NOMO-1 treated with dmso at 0.1 percent for 144 hours (cell line): ENCODE data around the gene SMIM14.
"Not testable (repeated sequence)": the region's sequence is repeated elsewhere in the genome, so short reads cannot be mapped to it uniquely, and the experiment has no call there.

Experiments used
- DNase-seq: peaks from one replicate; lab custom pipeline; 2025; ENCODE audit not compliant: unreplicated experiment; lab: John Stamatoyannopoulos, UW

The SMIM14 gene

GRCh38 chr4:39597695-39598381 lies 40.8 kb downstream of the SMIM14 start:
- no peak for DNase-seq

- DNase-seq = no peak
These were observed 41.7 kb downstream of the SMIM14 start for GRCh38 chr4:39596971-39597370.

DNA sequence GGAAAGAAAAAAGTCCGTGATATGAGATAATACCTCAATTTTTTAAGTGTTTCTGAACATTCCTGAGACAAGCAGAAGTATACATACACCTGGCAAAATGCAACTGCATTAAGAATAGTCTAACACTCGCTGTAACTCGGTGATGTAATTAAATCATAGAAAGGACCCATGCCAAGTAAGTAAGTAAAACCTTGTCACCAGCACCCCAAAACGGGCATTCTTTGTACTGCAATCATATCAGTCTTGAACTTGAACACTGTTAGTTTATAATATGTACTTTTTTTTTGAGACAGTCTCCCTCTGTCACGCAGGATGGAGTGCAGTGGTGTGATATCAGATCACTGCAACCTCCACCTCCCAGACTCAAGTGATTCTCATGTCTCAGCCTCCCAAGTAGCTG lies 47.4 kb downstream of the SMIM14 start:
- no peak for DNase-seq

DNA sequence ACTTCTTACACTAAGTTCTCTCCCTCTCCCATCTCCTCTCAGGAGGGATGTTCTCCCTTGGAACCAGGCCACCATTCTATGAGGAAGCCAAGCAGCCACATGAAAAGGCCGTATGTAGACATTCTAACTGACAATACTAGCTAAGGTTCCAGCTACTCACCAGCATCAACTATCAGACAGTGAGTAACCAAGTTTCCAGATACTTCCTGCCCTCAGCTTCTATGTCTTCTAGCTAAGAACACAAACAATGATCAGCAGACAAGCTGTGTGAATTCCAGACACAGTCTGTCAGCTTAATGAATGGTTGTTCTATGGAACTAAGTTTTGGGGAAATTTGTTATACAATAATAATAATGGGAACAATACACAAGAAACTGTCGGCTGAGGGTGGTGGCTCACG lies 50.8 kb downstream of the SMIM14 start:
- no peak for DNase-seq

DNA sequence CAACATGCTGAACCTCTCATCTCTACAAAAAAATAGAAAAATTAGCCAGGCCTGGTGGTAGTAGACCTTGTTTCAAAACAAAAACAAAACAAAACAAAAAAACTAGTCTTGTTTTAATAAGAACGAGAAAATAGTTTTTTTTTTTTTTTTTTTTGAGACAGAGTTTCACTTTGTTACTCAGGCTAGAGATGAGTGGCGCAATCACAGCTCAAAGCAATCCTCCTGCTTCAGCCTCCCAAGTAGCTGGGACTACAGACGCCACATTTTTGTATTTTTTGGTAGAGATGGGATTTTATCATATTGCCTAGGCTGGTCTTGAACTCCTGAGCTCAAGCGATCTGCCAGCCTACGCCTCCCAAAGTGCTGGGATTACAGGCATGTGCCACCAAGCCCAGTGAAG lies 63.7 kb downstream of the SMIM14 start:
- DNase-seq = no peak

- no peak for DNase-seq
These were observed 67.2 kb downstream of the SMIM14 start for GRCh38 chr4:39571504-39571903.

DNA sequence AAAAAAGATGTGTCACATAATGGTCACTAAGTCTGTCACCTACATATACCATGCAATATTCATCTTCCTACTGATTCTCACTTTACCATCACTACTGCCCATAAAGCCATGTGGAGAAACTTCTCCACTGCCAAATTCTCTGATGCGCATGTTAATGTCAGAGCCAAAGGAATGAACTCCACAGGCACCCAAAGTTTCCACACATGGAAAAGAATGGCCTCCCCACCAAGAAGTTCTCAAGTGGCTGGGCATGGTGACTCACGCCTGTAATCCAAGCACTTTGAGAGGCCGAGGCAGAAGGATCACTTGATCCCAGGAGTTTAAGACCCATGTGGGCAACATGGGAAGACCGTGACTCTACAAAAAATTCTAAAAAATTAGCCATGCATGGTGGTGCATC lies 67.6 kb downstream of the SMIM14 start:
- DNase-seq = no peak

DNA sequence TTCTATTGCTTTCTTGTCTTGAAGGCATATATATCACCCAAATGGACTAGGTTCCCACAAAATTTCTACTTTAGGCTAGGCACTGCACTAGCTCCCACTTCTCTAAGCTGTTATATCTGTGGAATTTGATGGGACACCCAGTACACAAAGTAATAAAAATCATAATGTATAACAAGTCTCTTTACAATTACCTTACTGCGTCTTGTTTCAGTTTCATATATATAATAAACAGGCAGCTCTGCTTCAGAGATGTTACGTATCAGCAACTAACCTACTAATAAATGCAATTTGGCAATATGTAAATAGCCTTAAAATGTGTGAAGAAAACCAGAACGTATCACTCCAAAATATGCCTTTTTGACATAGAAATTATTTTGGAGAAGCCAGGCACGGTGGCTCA lies 69.5 kb downstream of the SMIM14 start:
- DNase-seq = no peak

- no peak for DNase-seq
These were observed 69.9 kb downstream of the SMIM14 start for GRCh38 chr4:39568805-39569204.

DNA sequence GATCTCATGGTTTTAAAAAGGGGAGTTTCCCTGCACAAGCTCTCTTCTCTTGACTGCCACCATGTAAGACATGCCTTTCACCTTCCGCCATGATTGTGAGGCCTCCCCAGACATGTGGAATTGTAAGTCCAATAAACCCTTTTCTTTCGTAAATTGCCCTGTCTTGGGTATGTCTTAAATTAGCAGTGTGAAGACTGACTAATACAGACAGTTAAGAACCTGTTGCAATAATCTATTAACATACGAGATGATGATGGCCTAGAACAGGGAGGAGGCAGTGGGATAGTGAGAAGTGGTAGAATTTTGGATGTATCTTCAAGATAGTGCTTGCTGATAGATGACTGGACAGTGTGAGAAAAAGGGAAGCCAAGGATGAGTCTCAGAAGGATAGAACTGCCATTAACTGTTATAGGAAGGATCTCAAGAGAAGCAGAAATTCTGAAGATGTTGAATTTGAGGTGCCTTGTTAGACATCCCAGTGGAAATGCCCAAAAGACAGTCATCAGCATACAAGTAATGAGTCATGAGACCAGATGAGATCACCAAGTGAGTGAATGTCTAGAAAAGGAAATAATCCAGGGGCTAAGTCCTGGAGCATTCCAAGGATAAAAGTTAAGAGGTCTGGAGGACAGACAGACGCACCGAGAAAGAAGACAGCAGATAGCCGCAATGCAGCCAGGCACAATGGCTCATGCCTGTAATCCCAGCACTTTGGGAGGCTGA lies 72.6 kb downstream of the SMIM14 start:
- no peak for DNase-seq

DNA sequence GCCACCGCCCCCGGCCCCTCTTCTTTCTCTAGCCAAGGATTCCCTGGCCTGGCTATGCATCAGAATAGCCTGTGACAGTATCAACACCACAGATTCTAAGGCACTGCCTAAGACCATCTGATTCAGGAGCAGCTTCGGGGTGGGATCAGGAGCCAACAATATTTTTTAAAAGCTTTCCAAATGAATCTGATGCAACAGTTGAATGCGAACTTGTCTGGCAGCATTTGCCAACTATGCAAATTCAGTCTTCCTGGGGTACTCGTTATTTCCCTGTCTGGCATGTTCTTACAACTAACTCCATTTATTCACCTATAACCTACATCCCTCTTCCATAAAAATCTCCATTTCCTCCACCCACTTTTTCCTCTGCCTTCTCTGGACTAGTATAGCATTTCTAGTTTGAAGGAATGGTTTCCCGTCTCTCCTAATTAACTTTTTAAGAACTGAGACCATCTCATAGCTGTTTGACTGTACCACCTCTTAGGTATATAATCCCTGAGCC lies 75.3 kb downstream of the SMIM14 start:
- DNase-seq = no peak

DNA sequence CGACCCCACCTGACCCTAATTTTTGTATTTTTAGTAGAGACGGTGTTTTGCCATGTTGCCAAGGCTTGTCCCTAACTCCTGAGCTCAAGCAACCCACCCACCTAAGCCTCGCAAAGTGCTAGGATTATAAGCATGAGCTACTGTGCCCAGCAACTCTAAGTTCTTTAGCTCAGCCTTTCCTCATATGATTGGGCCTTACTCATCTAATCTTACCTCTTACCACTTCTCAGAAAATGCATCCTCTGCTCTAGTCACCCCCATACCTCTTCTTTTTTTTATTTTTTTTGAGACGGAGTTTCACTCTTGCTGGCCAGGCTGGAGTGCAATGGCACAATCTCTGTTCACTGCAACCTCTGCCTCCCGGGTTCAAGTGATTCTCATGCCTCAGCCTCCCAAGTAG lies 75.9 kb downstream of the SMIM14 start:
- no peak for DNase-seq

GRCh38 chr4:39559626-39560025 lies 79.0 kb downstream of the SMIM14 start:
- no peak for DNase-seq

- no peak for DNase-seq
These were observed 83.2 kb downstream of the SMIM14 start for GRCh38 chr4:39555472-39555871.

DNA sequence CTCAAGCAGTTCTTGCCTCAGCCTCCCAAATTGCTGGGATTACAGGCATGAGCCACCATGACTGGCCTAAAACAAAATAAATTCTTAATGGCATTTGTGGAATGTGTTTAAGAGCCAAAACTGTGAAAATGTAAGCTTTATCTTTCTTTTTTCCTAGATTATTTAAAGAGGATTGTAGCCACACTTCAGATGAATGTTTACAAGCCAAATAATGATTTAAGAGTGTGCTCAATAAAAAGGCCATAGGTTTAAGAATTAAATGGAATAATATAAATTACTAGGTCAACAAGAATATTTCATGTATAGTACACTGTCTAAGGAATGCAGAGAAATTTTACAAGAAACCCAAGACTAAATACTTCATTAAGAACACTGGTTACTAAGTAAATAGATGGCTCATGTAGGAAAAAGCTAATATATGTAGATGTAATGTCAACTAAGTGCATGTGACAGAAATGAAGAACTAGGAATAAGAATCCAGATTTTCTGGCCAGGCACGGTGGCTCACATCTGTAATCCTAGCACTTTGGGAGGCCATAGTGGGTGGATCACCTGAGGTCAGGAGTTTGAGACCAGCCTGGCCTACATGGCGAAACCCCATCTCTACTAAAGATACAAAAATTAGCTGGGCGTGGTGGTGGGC lies 90.1 kb downstream of the SMIM14 start:
- DNase-seq = no peak

- no peak for DNase-seq
These were observed 93.9 kb downstream of the SMIM14 start for GRCh38 chr4:39544580-39545315.

DNA sequence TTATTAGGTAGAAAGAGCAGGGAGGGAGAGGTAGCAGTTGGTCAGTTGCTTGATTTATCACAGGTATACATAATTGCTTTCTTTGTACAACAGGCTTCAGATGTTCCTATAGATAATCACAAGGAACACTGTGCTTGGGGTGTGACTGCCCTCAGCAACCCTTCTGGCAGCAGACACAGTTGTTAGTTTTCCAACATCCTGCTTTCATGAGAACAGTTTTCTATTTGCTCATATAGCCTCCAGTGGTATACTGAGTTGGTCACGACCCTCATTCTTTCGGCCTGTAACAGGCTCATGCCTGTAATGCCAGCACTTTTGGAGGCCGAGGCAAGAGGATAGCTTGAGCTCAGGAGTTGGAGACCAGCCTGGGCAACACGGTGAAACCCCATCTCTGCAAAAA lies 94.6 kb downstream of the SMIM14 start:
- DNase-seq = not testable (repeated sequence)

DNA sequence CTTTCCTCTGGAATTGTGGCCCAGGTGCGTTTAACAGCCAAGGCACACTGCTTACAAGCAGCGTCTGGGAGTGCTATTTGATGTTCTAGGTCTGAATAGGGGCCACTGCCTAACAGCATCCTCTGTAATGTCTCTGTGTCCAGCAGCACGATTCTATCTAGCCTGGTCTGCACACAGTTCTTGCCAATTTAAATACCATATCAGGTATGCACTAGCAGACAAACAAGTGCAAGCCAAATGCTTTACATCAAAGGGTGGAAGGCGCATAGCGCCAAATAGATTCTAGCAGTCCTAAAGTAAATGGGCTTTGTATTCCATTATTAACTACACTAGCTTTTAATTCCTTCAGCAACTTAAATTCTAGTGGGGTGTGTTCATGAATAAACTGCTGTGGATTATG lies 95.6 kb downstream of the SMIM14 start:
- DNase-seq = no peak

GRCh38 chr4:39542611-39543012 lies 96.1 kb downstream of the SMIM14 start:
- no peak for DNase-seq

DNA sequence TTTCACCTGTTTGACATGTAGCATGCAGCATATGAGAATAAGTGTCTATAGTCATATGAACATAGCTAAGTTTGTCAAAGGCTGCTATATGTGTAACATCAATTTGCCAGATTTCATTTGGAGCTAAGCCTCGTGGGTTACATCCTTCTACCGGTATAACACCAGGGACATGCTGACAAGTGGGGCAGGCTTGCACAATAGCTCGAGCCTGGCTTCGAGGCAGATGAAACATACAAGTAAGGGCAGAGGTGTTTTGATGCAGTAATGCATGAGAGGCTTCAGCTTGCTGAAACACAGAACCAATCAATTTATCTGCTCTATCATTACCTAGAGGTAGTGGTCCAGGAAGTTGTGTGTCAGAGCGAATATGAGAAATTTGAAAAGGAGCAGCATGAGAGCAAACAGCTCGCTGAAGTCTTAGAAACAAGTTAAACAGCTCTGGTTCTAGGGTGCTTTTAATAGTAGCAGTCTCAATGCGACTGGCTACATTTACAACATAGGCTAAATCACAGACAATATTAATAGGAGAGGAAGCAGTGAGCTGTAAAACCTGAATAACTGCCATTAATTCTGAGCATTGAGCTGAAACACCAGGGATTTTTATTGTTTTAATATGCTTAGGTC lies 96.6 kb downstream of the SMIM14 start:
- DNase-seq = no peak

DNA sequence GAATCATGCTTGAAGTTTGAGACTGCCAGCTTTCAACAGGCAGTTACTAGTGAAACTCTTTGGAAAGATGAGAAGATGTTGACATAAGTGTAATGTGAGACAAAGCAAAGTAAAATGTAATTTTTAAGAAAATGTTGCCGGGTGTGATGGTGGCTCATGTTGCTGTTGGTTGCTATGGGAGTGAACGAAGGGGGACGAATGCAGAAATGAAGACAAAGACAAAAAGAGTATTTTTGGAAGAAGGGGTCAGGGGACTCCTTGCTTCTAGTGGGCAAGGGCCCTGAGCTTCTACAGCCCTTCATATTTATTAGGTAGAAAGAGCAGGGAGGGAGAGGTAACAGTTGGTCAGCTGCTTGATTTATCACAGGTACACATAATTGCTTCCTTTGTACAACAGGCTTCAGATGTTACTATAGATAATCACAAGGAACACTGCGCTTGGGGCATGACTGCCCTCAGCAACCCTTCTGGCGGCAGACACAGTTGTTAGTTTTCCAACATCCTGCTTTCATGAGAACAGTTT lies 99.5 kb downstream of the SMIM14 start:
- DNase-seq = no peak
